Type B pancreatic cell (in vitro differentiated cells): ENCODE data around the gene PPFIA1. TPM values are rescaled to one million over a fixed set of nuclear protein-coding genes. Genes with fewer than 3 reads are reported as not detected.

ENCODE experiments used
- DNase-seq: peaks from one replicate; pipeline ENCODE4 v3.0.0; 2021; ENCODE audit warnings: mixed read lengths; ENCODE audit not compliant: unreplicated experiment; ENCODE audit errors: extremely low spot score
- H3K27ac Mint-ChIP-seq: 2 replicates; pipeline ENCODE4 v1.8.0; 2021; ENCODE audit warnings: mild to moderate bottlenecking, mixed read lengths
- H3K27me3 Mint-ChIP-seq: 2 replicates; pipeline ENCODE4 v1.8.0; 2021; ENCODE audit warnings: mixed read lengths
- H3K36me3 Mint-ChIP-seq: 2 replicates; pipeline ENCODE4 v1.8.0; 2021; ENCODE audit warnings: mixed read lengths
- H3K4me1 Mint-ChIP-seq: one replicate; pipeline ENCODE4 v1.8.0; 2021; ENCODE audit warnings: mixed read lengths; ENCODE audit not compliant: unreplicated experiment
- H3K4me3 Mint-ChIP-seq: 2 replicates; pipeline ENCODE4 v1.8.0; 2021; ENCODE audit warnings: mild to moderate bottlenecking, mixed read lengths
- H3K9me3 Mint-ChIP-seq: 2 replicates; pipeline ENCODE4 v1.8.0; 2021; ENCODE audit warnings: mixed read lengths
- CTCF ChIP-seq: fragments of 200-600 bp; sonication (generic); conservative IDR thresholded peaks from 2 replicates; pipeline ENCODE4 v1.5.0; 2021; ENCODE audit warnings: antibody characterized with exemption, mild to moderate bottlenecking
- total RNA-seq: library from RNA; stranded (reverse); gene quantifications from 2 replicates; pipeline ENCODE4 v1.2.1, GENCODE V29; 2021; ENCODE audit warnings: low replicate concordance

The PPFIA1 gene
- total RNA-seq, 1 donor from 2014 or later, result 57.0 TPM

- no peak for TF ChIP-seq CTCF
- H3K27me3 Mint-ChIP-seq, result no peaks in the 10 kb centered on the region
- H3K4me1 Mint-ChIP-seq, result no peaks in the 10 kb centered on the region
- no peak overlapping the region for H3K4me3 Mint-ChIP-seq
- H3K9me3 Mint-ChIP-seq, result no peaks in the 10 kb centered on the region
- H3K27ac Mint-ChIP-seq, result no peak overlapping the region
- DNase-seq, result no peak
- H3K36me3 Mint-ChIP-seq, result no peaks in the 10 kb centered on the region
These were observed 36.5 kb upstream of the PPFIA1 start for GRCh38 chr11:70233962-70234361.

- Mint-ChIP-seq H3K27ac (no peak overlapping the region), H3K27me3 (peaks cover 18% of the 10 kb centered on the region), H3K4me1 (peaks cover 11% of the 10 kb centered on the region), H3K36me3 (no peaks in the 10 kb centered on the region), H3K9me3 (no peaks in the 10 kb centered on the region), H3K4me3 (no peak overlapping the region)
- DNase-seq, result no peak
- no peak for TF ChIP-seq CTCF
These were observed 30.2 kb upstream of the PPFIA1 start for GRCh38 chr11:70240337-70240736.

GRCh38 chr11:70241709-70242108 is 28.8 kb upstream of the PPFIA1 start:
- no peaks in the 10 kb centered on the region for H3K36me3 Mint-ChIP-seq
- no peak for DNase-seq
- H3K27ac Mint-ChIP-seq, result no peak overlapping the region
- TF ChIP-seq CTCF, result no peak
- no peaks in the 10 kb centered on the region for H3K9me3 Mint-ChIP-seq
- peaks cover 11% of the 10 kb centered on the region for H3K4me1 Mint-ChIP-seq
- no peak overlapping the region for H3K4me3 Mint-ChIP-seq
- H3K27me3 Mint-ChIP-seq, result peaks cover 18% of the 10 kb centered on the region

GRCh38 chr11:70242885-70243284 is 27.6 kb upstream of the PPFIA1 start:
- no peak for TF ChIP-seq CTCF
- Mint-ChIP-seq H3K4me1 (peaks cover 11% of the 10 kb centered on the region), H3K9me3 (no peaks in the 10 kb centered on the region), H3K4me3 (no peak overlapping the region), H3K27ac (no peak overlapping the region), H3K27me3 (peaks cover 22% of the 10 kb centered on the region), H3K36me3 (no peaks in the 10 kb centered on the region)
- no peak for DNase-seq

GRCh38 chr11:70243912-70244652 is 26.4 kb upstream of the PPFIA1 start:
- H3K36me3 Mint-ChIP-seq, result no peaks in the 10 kb centered on the region
- H3K4me3 Mint-ChIP-seq, result no peak overlapping the region
- no peak overlapping the region for H3K27ac Mint-ChIP-seq
- no peak for TF ChIP-seq CTCF
- peaks cover 11% of the 10 kb centered on the region for H3K4me1 Mint-ChIP-seq
- H3K9me3 Mint-ChIP-seq, result no peaks in the 10 kb centered on the region
- peaks cover 28% of the 10 kb centered on the region for H3K27me3 Mint-ChIP-seq
- no peak for DNase-seq
